Stimulated activated CD8-positive, alpha-beta memory T cell treated with anti-CD3 and anti-CD28 coated beads, Interleukin-12 subunit alpha, Interleukin-12 subunit beta, amount 100 ng/mL, for 24 hours (primary cell): ENCODE data around the gene POMT1.
"Not testable (repeated sequence)": the region's sequence is repeated elsewhere in the genome, so short reads cannot be mapped to it uniquely, and the experiment has no call there.

Source experiments
- DNase-seq: peaks from one replicate; pipeline ENCODE4 v3.0.0-alpha.2; 2020; ENCODE audit errors: extremely low read depth

Gene POMT1

GRCh38 chr9:131502781-131503625 lies at the start of gene POMT1:
TSS of gene POMT1 (plus strand) at chr9:131502918. CDS start at chr9:131504219, 1,301 bp downstream.
- DNase-seq = peak; percentile 62

- DNase-seq = no peak
Measured at GRCh38 chr9:131454028-131454427, 48.7 kb upstream of the POMT1 start.

- DNase-seq = not testable (repeated sequence)
Measured at GRCh38 chr9:131455655-131456054, 47.1 kb upstream of the POMT1 start.

GRCh38 chr9:131457746-131458145 lies 45.0 kb upstream of the POMT1 start:
- DNase-seq = no peak

GRCh38 chr9:131459056-131459455 lies 43.7 kb upstream of the POMT1 start:
- DNase-seq = no peak

- DNase-seq = no peak
Measured at GRCh38 chr9:131461166-131461565, 41.6 kb upstream of the POMT1 start.

GRCh38 chr9:131464354-131465000 lies 38.2 kb upstream of the POMT1 start:
- DNase-seq = no peak

- DNase-seq = no peak
Measured at GRCh38 chr9:131465401-131465800, 37.3 kb upstream of the POMT1 start.

- no peak for DNase-seq
Measured at GRCh38 chr9:131467214-131467935, 35.3 kb upstream of the POMT1 start.

GRCh38 chr9:131468031-131468430 lies 34.7 kb upstream of the POMT1 start:
- no peak for DNase-seq

GRCh38 chr9:131469356-131469755 lies 33.4 kb upstream of the POMT1 start:
- no peak for DNase-seq

GRCh38 chr9:131469951-131470350 lies 32.8 kb upstream of the POMT1 start:
- DNase-seq = no peak

GRCh38 chr9:131470581-131470991 lies 32.1 kb upstream of the POMT1 start:
- no peak for DNase-seq

GRCh38 chr9:131472085-131472484 lies 30.6 kb upstream of the POMT1 start:
- DNase-seq = not testable (repeated sequence)

- no peak for DNase-seq
Measured at GRCh38 chr9:131473198-131473885, 29.4 kb upstream of the POMT1 start.

- DNase-seq = no peak
Measured at GRCh38 chr9:131473891-131474290, 28.8 kb upstream of the POMT1 start.

- DNase-seq = no peak
Measured at GRCh38 chr9:131474711-131475110, 28.0 kb upstream of the POMT1 start.

- DNase-seq = no peak
Measured at GRCh38 chr9:131475111-131475955, 27.4 kb upstream of the POMT1 start.

- no peak for DNase-seq
Measured at GRCh38 chr9:131475956-131476776, 26.6 kb upstream of the POMT1 start.

GRCh38 chr9:131476777-131477345 lies 25.9 kb upstream of the POMT1 start:
- DNase-seq = no peak
